Caco-2 (cell line): ENCODE results near the gene HSFX2. TPM values are rescaled to one million over a fixed set of nuclear protein-coding genes. Genes with fewer than 3 reads are reported as not detected.
"Not testable (repeated sequence)": the region's sequence is repeated elsewhere in the genome, so short reads cannot be mapped to it uniquely, and the experiment has no call there.

ENCODE experiments used
- BruUV-seq: library from RNA; stranded (reverse); fragments of 400-500 nt; replicated peaks from 2 replicates; lab custom pipeline; 2021; lab: Mats Ljungman, UMichigan
- CTCF ChIA-PET: fragments of 300-600 bp; sonication (Branson Sonifier 250); formaldehyde crosslinking; loops from one replicate; lab custom pipeline; 2022; ENCODE audit warnings: antibody characterized with exemption; lab: Charles Lee
- POLR2A ChIA-PET: fragments of 300-600 bp; sonication (Branson Sonifier 250); formaldehyde crosslinking; loops from one replicate; lab custom pipeline; 2022; ENCODE audit warnings: antibody characterized with exemption; lab: Charles Lee
- DNase-seq, 2 experiments: peaks; one replicate each; pipeline versions ENCODE4 v3.0.0 to v3.0.0-alpha.2; 2020 to 2022
- H3K27me3 ChIP-seq: replicated peaks from 2 replicates; pipeline ENCODE4 v1.6.0; 2011; ENCODE audit warnings: low read length; ENCODE audit not compliant: control insufficient read depth, insufficient read depth
- H3K36me3 ChIP-seq: 2 replicates; pipeline ENCODE4 v1.5.1; 2011; ENCODE audit warnings: low read length; ENCODE audit not compliant: control insufficient read depth, insufficient read depth
- H3K4me1 ChIP-seq: fragments of 250-450 bp; sonication (Bioruptor Pico); 2 replicates; pipeline ENCODE4 v1.5.1; 2020; ENCODE audit warnings: mild to moderate bottlenecking
- H3K4me3 ChIP-seq: 2 replicates; pipeline ENCODE4 v1.5.1; 2011; ENCODE audit warnings: low read depth, mild to moderate bottlenecking, control low read depth, low read length
- H3K9me3 ChIP-seq: fragments of 250-450 bp; sonication (Bioruptor Pico); 2 replicates; pipeline ENCODE4 v1.5.1; 2020; ENCODE audit warnings: mild to moderate bottlenecking, moderate library complexity
- H3K27ac Mint-ChIP-seq: one replicate; pipeline ENCODE4 v1.8.0; 2022; ENCODE audit warnings: mixed read lengths; ENCODE audit not compliant: unreplicated experiment
- H3K27me3 Mint-ChIP-seq: one replicate; pipeline ENCODE4 v1.8.0; 2022; ENCODE audit warnings: mixed read lengths; ENCODE audit not compliant: insufficient read depth, unreplicated experiment
- H3K36me3 Mint-ChIP-seq: one replicate; pipeline ENCODE4 v1.8.0; 2022; ENCODE audit warnings: mild to moderate bottlenecking, mixed read lengths; ENCODE audit not compliant: insufficient read depth, unreplicated experiment
- H3K4me1 Mint-ChIP-seq: one replicate; pipeline ENCODE4 v1.8.0; 2022; ENCODE audit warnings: low read depth, mixed read lengths; ENCODE audit not compliant: unreplicated experiment
- H3K4me3 Mint-ChIP-seq: one replicate; pipeline ENCODE4 v1.8.0; 2022; ENCODE audit warnings: mild to moderate bottlenecking, moderate library complexity, mixed read lengths; ENCODE audit not compliant: unreplicated experiment
- H3K9me3 Mint-ChIP-seq: one replicate; pipeline ENCODE4 v1.8.0; 2022; ENCODE audit warnings: mixed read lengths; ENCODE audit not compliant: unreplicated experiment
- intact Hi-C: fragments of 100-400 bp; cut with micrococcal nuclease; formaldehyde crosslinking; loops from one replicate; pipeline ENCODE4 v1.10.0; 2022; ENCODE audit not compliant: unreplicated experiment
- total RNA-seq: library from RNA; stranded (reverse); gene quantifications from 2 replicates; pipeline ENCODE4 v1.2.3, GENCODE V29; 2022
- TF ChIP-seq, protein P1 (sequence below), 2 experiments: fragments of 200-600 bp in 1 of 2; IDR thresholded peaks; 1 replicate in 1 of 2; 2 replicates in 1 of 2; pipeline versions ENCODE4 v1.5.1 to v1.8.0; 2011 to 2022; ENCODE audit warnings: antibody characterized with exemption in 1 of 2, control low read depth in 1 of 2, inconsistent platforms in 1 of 2, low read depth in 1 of 2, low read length in 1 of 2, mild to moderate bottlenecking in 1 of 2, moderate library complexity in 1 of 2; ENCODE audit not compliant: insufficient read depth in 1 of 2, severe bottlenecking in 1 of 2, unreplicated experiment in 1 of 2

HSFX2 gene
- total RNA-seq, 1 experiment from 2014 or later, result 0.23 TPM

DNA sequence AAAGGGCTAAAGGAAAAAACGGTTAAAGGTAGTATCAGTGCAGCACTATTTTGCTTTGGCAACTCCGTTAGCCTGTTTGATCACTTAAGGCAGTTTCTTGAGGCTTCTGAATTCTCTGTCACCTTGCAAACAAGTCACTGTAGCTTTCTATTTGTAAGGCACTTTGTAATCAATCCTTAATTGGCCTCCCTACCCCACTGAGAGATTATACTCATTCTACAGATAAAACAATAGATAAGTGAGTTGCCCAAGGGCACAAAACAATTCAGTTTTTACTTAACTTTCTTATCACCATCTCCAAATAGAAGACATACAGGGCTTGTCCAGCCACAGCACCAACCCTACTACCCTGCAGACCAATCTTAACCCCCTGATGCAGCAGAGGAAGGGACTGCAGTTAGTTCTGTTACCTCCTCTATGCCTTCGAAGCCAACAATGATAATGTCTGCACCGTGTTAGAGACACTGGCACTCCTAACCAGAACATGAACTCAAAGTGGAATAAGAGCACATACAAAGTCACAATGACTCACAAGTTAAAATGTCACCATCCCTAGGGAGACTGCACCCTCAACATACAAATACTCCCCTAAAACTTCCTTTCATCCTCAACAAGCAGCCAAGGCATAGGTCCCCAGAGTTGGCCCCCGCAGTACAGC, 34.7 kb upstream of the HSFX2 start:
- Mint-ChIP-seq H3K4me1 (peaks cover 23% of the 10 kb centered on the region), H3K4me3 (peak overlapping the region; percentile 94), H3K27ac (no peak overlapping the region), H3K9me3 (no peaks in the 10 kb centered on the region), H3K36me3 (no peaks in the 10 kb centered on the region), H3K27me3 (peaks cover 2% of the 10 kb centered on the region)
- H3K27me3 ChIP-seq, result no peaks in the 10 kb centered on the region
- ChIA-PET CTCF (no interaction called here), POLR2A (no interaction called here)
- BruUV-seq, result TSS peak; percentile 27
- H3K4me1 ChIP-seq, result peaks cover 13% of the 10 kb centered on the region; the same call in 1 of the 2 replicates
- no peaks in the 10 kb centered on the region for H3K9me3 ChIP-seq
- no peak overlapping the region for H3K4me3 ChIP-seq
- TF ChIP-seq, protein P1, sequence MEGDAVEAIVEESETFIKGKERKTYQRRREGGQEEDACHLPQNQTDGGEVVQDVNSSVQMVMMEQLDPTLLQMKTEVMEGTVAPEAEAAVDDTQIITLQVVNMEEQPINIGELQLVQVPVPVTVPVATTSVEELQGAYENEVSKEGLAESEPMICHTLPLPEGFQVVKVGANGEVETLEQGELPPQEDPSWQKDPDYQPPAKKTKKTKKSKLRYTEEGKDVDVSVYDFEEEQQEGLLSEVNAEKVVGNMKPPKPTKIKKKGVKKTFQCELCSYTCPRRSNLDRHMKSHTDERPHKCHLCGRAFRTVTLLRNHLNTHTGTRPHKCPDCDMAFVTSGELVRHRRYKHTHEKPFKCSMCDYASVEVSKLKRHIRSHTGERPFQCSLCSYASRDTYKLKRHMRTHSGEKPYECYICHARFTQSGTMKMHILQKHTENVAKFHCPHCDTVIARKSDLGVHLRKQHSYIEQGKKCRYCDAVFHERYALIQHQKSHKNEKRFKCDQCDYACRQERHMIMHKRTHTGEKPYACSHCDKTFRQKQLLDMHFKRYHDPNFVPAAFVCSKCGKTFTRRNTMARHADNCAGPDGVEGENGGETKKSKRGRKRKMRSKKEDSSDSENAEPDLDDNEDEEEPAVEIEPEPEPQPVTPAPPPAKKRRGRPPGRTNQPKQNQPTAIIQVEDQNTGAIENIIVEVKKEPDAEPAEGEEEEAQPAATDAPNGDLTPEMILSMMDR (IDR thresholded peaks at IDR 0.05; ENCODE audit: insufficient read depth in 1 of 2, low read depth in 1 of 2, low read length in 1 of 2, severe bottlenecking in 1 of 2, unreplicated experiment in 1 of 2), result no peak
- DNase-seq, result no peak
- intact Hi-C loops, result no loop called here
- no peaks in the 10 kb centered on the region for H3K36me3 ChIP-seq

DNA sequence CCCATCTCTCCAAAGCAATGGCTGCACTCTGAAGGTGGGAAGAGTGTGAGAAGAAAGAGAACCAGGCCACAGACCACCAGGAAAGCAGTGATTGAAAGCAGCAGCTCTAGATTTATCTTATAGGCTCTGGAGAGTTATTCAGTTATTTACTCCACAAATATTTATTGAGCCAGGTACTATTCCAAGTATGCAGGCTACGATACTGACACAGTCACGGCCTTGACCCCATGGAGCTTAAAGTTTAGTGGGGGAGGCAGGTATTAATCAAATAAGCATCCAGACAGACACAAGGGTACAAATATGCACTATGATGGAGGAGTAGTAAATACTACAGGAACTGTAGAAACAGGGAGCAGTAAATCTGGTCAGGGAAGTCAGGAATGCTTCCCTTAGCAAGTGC, 33.7 kb upstream of the HSFX2 start:
- ChIA-PET POLR2A (no interaction called here), CTCF (no interaction called here)
- H3K36me3 ChIP-seq, result no peaks in the 10 kb centered on the region
- no peak for DNase-seq
- H3K27ac Mint-ChIP-seq, result no peak overlapping the region
- H3K9me3 Mint-ChIP-seq, result no peaks in the 10 kb centered on the region
- no peaks in the 10 kb centered on the region for H3K27me3 Mint-ChIP-seq
- no peaks in the 10 kb centered on the region for H3K36me3 Mint-ChIP-seq
- TF ChIP-seq, protein P1 (IDR thresholded peaks at IDR 0.05; ENCODE audit: insufficient read depth in 1 of 2, low read depth in 1 of 2, low read length in 1 of 2, severe bottlenecking in 1 of 2, unreplicated experiment in 1 of 2), result no peak
- H3K4me1 ChIP-seq, result peaks cover 13% of the 10 kb centered on the region; the same call in 1 of the 2 replicates
- no peaks in the 10 kb centered on the region for H3K27me3 ChIP-seq
- H3K4me3 Mint-ChIP-seq, result no peak overlapping the region
- H3K4me3 ChIP-seq, result no peak overlapping the region
- H3K9me3 ChIP-seq, result no peaks in the 10 kb centered on the region
- intact Hi-C loops, result no loop called here
- H3K4me1 Mint-ChIP-seq, result peaks cover 23% of the 10 kb centered on the region
- BruUV-seq, result no TSS peak

DNA sequence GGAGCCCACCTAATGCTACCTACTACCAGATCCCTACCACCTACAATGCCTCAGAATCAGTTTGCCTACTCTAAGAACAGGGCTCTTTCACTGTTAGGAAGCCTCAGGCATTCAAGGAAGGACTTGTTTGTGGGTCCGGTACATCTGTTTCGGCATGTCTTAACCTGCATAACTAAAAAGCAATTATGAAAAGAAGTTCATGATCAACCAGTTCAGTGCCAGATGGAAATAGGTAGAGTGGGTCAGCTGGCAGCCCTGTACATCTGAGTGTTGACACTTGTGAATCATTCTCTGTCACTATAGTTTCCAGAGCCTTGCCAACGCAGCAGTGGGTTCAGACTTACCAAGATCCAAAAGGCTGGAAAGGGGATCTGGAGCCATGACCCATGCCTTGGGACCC, 33.2 kb upstream of the HSFX2 start:
- CTCF ChIA-PET, result no interaction called here
- no peaks in the 10 kb centered on the region for H3K27me3 Mint-ChIP-seq
- Histone ChIP-seq H3K4me1 (peaks cover 13% of the 10 kb centered on the region; the same call in 1 of the 2 replicates), H3K36me3 (no peaks in the 10 kb centered on the region), H3K27me3 (no peaks in the 10 kb centered on the region), H3K9me3 (no peaks in the 10 kb centered on the region), H3K4me3 (no peak overlapping the region)
- H3K36me3 Mint-ChIP-seq, result no peaks in the 10 kb centered on the region
- intact Hi-C loops, result no loop called here
- H3K4me1 Mint-ChIP-seq, result peaks cover 23% of the 10 kb centered on the region
- POLR2A ChIA-PET, result no interaction called here
- no peak for DNase-seq
- TF ChIP-seq, protein P1 (IDR thresholded peaks at IDR 0.05; ENCODE audit: insufficient read depth in 1 of 2, low read depth in 1 of 2, low read length in 1 of 2, severe bottlenecking in 1 of 2, unreplicated experiment in 1 of 2), result no peak
- no peak overlapping the region for H3K4me3 Mint-ChIP-seq
- no peak overlapping the region for H3K27ac Mint-ChIP-seq
- no TSS peak for BruUV-seq
- H3K9me3 Mint-ChIP-seq, result no peaks in the 10 kb centered on the region

DNA sequence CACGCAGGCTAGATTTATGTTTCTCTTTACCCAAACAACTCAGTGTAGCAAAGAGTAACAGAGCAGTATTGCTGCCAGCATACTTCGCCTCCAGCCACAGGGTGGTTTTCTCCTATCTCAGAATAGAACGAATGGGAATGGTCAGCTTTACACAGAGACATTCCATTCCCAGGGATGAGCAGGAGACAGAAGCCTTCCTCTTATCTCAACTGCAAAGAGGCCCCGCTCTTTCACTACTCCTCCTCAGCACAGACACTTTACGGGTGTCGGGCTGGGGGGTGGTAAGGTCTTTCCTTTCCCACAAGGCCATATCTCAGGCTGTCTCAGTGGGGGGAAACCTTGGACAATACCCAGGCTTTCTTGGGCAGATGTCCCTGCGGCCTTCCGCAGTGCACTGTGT, 31.7 kb upstream of the HSFX2 start:
- H3K9me3 ChIP-seq, H3K36me3 ChIP-seq, H3K27me3 ChIP-seq, POLR2A ChIA-PET, H3K36me3 Mint-ChIP-seq, H3K4me3 ChIP-seq, intact Hi-C loops, H3K4me3 Mint-ChIP-seq, BruUV-seq, H3K9me3 Mint-ChIP-seq, CTCF ChIA-PET, H3K27ac Mint-ChIP-seq, H3K27me3 Mint-ChIP-seq: not testable (repeated sequence)
- peak; percentile 9 to 41 for DNase-seq
- peaks cover 13% of the 10 kb centered on the region; the same call in 1 of the 2 replicates for H3K4me1 ChIP-seq
- peaks cover 23% of the 10 kb centered on the region for H3K4me1 Mint-ChIP-seq

DNA sequence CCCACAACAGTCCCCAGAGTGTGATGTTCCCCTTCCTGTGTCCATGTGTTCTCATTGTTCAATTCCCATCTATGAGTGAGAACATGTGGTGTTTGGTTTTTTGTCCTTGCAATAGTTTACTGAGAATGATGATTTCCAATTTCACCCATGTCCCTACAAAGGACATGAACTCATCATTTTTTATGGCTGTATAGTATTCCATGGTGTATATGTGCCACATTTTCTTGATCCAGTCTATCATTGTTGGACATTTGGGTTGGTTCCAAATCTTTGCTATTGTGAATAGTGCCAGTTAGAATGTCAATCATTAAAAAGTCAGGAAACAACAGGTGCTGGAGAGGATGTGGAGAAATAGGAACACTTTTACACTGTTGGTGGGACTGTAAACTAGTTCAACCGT, 24.5 kb upstream of the HSFX2 start:
- CTCF ChIA-PET, H3K9me3 ChIP-seq, H3K27ac Mint-ChIP-seq, DNase-seq, H3K9me3 Mint-ChIP-seq, H3K4me1 Mint-ChIP-seq, POLR2A ChIA-PET, H3K27me3 Mint-ChIP-seq, intact Hi-C loops, H3K4me3 Mint-ChIP-seq, H3K36me3 Mint-ChIP-seq, H3K4me1 ChIP-seq, H3K4me3 ChIP-seq, BruUV-seq, H3K27me3 ChIP-seq, H3K36me3 ChIP-seq: not testable (repeated sequence)
